Common myeloid progenitor, CD34-positive (primary cell): Measurements from ENCODE around the gene COL2A1.

Source experiments
- CTCF ChIA-PET: fragments of 350-600 bp; sonication (Branson Sonifier 250); formaldehyde crosslinking; loops from one replicate; lab custom pipeline; 2021; ENCODE audit warnings: antibody characterized with exemption; lab: Charles Lee
- POLR2A ChIA-PET: fragments of 350-600 bp; sonication (Branson Sonifier 250); formaldehyde crosslinking; loops from one replicate; lab custom pipeline; 2021; ENCODE audit warnings: antibody characterized with exemption; lab: Charles Lee
- DNase-seq, 3 donors: peaks; one replicate each; pipeline versions ENCODE4 v3.0.0 to v3.0.0-alpha.2; 2013
- H3K27ac ChIP-seq, 2 experiments: 1 replicate in 1 of 2; 2 replicates in 1 of 2; pipeline ENCODE4 v1.7.0; 2013; ENCODE audit warnings: inconsistent platforms in 2 of 2, low read length in 2 of 2, mild to moderate bottlenecking in 2 of 2, low read depth in 1 of 2, moderate library complexity in 1 of 2; ENCODE audit not compliant: severe bottlenecking in 2 of 2, insufficient read depth in 1 of 2, poor library complexity in 1 of 2
- H3K27me3 ChIP-seq, 5 experiments: replicated peaks in 2 of 5; 1 replicate in 3 of 5; 2 replicates in 2 of 5; pipeline versions ENCODE4 v1.6.1 to v1.7.0; 2013; ENCODE audit warnings: low read length in 4 of 5, mild to moderate bottlenecking in 2 of 5, moderate library complexity in 2 of 5, inconsistent platforms in 1 of 5; ENCODE audit not compliant: insufficient read depth in 5 of 5, control insufficient read depth in 4 of 5
- H3K36me3 ChIP-seq, 4 experiments: 1 replicate in 2 of 4; 2 replicates in 2 of 4; pipeline versions ENCODE4 v1.6.1 to v1.7.0; 2013; ENCODE audit warnings: low read length in 3 of 4, control low read depth in 1 of 4, mild to moderate bottlenecking in 1 of 4; ENCODE audit not compliant: control insufficient read depth in 4 of 4, insufficient read depth in 4 of 4
- H3K4me1 ChIP-seq, 4 experiments: 1 replicate in 3 of 4; 2 replicates in 1 of 4; pipeline versions ENCODE4 v1.6.1 to v1.7.1; 2013; ENCODE audit warnings: low read length in 3 of 4, mild to moderate bottlenecking in 3 of 4, control low read depth in 1 of 4, inconsistent platforms in 1 of 4, moderate library complexity in 1 of 4; ENCODE audit not compliant: control insufficient read depth in 4 of 4, insufficient read depth in 4 of 4; ENCODE audit errors: control extremely low read depth in 1 of 4
- H3K4me3 ChIP-seq, 7 experiments: 1 replicate in 4 of 7; 2 replicates in 3 of 7; pipeline versions ENCODE4 v1.5.1 to v1.7.0; 2013; ENCODE audit warnings: mild to moderate bottlenecking in 7 of 7, low read length in 6 of 7, moderate library complexity in 6 of 7, inconsistent platforms in 2 of 7, low read depth in 2 of 7, control low read depth in 1 of 7; ENCODE audit not compliant: insufficient read depth in 4 of 7, control insufficient read depth in 1 of 7; ENCODE audit errors: extremely low read depth in 1 of 7
- H3K9me3 ChIP-seq, 5 experiments: 1 replicate in 4 of 5; 2 replicates in 1 of 5; pipeline versions ENCODE4 v1.6.1 to v1.7.1; 2013; ENCODE audit warnings: low read length in 4 of 5, mild to moderate bottlenecking in 2 of 5, inconsistent platforms in 1 of 5, low read depth in 1 of 5, moderate library complexity in 1 of 5; ENCODE audit not compliant: control insufficient read depth in 4 of 5, insufficient read depth in 2 of 5; ENCODE audit errors: control extremely low read depth in 1 of 5
- WGBS: methylation state at CpG from one replicate; pipeline ENCODE4 v1.1.5; 2013; ENCODE audit not compliant: insufficient coverage; 5-methylcytosine and 5-hydroxymethylcytosine counted together

COL2A1 gene

DNA sequence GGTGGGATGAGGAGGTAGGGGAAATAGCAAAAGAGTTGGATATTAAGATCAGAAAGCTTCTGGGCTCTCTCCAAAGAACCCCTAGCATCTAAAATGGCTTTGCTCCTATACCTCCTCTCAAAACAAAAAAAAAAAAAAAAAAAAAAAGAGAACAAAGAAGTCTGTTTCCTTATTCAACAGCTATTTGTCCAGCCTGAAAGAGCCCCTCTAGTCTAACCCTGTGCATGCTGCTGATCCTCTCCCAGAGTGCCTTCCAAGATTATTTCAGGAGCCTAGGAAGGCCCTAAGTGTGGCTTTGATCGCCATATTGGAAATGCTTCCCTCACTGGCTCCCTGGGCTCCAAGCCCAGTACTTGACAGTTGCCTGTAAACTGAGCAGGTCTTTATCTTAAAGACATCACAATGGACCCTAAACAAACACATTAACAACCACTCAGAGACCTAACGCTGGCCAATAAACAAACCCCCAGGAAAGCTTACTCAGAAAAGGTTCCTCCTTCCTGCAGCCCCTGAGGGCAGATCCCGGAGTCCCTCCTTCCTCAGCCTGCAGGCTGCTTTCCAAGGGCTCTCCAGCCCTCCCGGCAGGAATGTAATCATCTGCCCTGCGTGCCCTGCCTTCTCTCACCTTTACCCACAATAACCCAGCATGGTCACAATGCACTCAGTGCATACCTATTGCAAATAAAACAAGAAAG lies 17.4 kb upstream of the COL2A1 start:
- Histone ChIP-seq H3K27me3 (peaks cover 0 to 9% (median 5%) of the 10 kb centered on the region in 5 experiments), H3K4me3 (no peak overlapping the region), H3K9me3 (no peaks in the 10 kb centered on the region), H3K27ac (no peak overlapping the region), H3K4me1 (peaks cover 0 to 3% (median under 1%) of the 10 kb centered on the region in 4 experiments), H3K36me3 (no peaks in the 10 kb centered on the region)
- no peak for DNase-seq
- ChIA-PET CTCF (interaction anchor here (1.1 to 1.3 kb wide), 2 partner anchors 11 to 58 kb away, joined by 4 to 5 read pairs; partner anchors contain the start of gene TMEM106C), POLR2A (no interaction called here)
- WGBS, result 96% methylated on average over 4 of the region's 5 CpGs

DNA sequence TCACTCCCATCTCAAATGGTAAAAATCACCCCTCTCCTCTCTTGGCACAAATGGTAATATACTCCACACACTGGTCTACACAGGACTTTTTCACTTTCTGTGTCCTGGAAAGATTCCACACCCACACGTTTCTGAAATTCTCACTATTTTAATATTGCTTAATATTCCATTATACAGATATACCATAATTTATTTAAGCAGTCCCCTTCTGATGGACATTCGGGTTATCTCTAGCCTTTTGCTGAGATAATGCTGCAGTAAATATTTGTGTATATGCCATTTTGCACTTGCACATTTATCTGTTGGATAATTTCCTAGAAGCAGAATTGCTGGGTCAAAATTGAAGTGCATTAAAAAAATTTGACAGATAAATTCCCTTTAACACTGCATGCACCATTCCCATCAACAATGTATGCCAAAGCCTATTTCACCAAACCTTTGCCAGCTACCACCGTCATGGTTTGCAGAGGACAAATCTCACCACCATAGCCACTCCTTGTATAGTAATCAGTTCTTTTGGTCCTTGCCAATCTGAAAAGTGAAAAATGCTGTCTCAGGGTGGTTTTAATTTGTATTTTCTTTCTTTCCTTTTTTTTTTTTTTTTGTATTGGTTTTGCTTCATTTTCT lies 15.5 kb upstream of the COL2A1 start:
- POLR2A ChIA-PET, result no interaction called here
- H3K27ac ChIP-seq, result no peak overlapping the region

DNA sequence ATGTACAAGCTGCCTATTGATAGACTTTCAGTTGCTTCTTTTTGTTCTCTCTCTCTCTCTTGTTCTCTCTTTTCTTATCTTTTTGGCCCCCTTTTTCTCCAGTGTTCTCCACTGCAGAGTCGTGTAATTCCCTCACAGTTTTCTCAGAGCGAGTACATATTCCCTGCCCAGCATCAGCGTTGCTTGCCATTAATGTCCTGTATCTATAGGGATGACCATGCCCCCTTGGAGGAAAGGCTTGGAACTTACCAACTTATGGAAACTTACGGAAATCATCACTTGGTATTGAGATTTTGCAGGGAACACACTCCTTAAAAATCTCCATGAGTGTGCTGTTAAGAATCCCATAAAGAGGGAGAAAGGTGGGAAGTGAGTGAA lies 14.3 kb upstream of the COL2A1 start:
- POLR2A ChIA-PET, result no interaction called here
- H3K36me3 ChIP-seq, result no peaks in the 10 kb centered on the region
- no peak overlapping the region for H3K4me3 ChIP-seq
- WGBS, result 80% methylated on average over 4 of the region's 4 CpGs
- no peaks in the 10 kb centered on the region for H3K9me3 ChIP-seq
- H3K4me1 ChIP-seq, result no peaks in the 10 kb centered on the region
- H3K27ac ChIP-seq, result no peak overlapping the region
- no peak for DNase-seq
- CTCF ChIA-PET, result no interaction called here
- H3K27me3 ChIP-seq, result peaks cover 0 to 11% (median 5%) of the 10 kb centered on the region in 5 experiments

More for the DNA sequence above, 15.5 kb upstream of the COL2A1 start:
- CTCF ChIA-PET, result no interaction called here
- Histone ChIP-seq H3K36me3 (no peaks in the 10 kb centered on the region), H3K9me3 (no peaks in the 10 kb centered on the region), H3K27me3 (peaks cover 0 to 11% (median 5%) of the 10 kb centered on the region in 5 experiments), H3K4me1 (no peaks in the 10 kb centered on the region), H3K4me3 (no peak overlapping the region)
- no CpG with 5 or more reads among the region's 3 CpGs for WGBS
- no peak for DNase-seq

DNA sequence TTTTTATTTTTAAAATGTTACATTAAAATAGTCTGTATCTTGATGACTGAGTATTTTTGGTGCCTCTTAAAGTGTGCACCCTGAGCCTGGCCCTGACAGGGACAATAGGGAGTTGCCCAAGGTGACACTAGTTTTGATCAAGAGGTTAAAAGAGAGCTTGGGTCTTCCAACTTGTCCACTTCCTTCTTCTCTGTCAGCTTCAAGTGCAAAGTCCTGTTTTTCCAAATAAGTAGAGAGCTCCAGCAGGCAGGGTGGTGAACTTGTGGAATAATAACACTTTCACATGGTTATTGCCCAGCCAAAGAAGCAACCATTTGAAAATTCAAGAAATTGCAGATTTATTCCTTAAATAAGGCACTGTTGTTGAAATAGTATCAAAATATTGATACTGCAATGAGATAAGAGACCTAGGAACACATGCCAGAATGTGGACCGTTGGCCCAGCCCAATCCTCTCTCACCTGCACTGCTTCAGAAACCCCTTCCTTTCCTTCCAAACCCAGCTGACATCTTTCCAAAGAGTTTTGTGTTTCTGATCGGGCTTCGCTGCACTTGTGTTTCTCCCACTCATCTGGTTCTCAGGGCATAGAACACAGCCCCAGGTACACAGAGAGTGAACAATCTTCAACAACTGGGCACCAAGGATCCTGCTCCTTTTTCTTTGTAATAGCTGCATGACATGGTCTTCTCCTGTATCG lies 13.8 kb upstream of the COL2A1 start:
- peaks cover 0 to 11% (median 5%) of the 10 kb centered on the region in 5 experiments for H3K27me3 ChIP-seq
- no peak overlapping the region for H3K27ac ChIP-seq
- no peaks in the 10 kb centered on the region for H3K4me1 ChIP-seq
- no peak overlapping the region for H3K4me3 ChIP-seq
- H3K9me3 ChIP-seq, result no peaks in the 10 kb centered on the region
- DNase-seq, result no peak
- ChIA-PET POLR2A (no interaction called here), CTCF (interaction anchor here (0.5 kb wide), 1 partner anchor 140 kb away, joined by 4 read pairs; no protein-coding TSS in a partner anchor)
- WGBS, result 76% methylated on average over 4 of the region's 4 CpGs
- no peaks in the 10 kb centered on the region for H3K36me3 ChIP-seq

DNA sequence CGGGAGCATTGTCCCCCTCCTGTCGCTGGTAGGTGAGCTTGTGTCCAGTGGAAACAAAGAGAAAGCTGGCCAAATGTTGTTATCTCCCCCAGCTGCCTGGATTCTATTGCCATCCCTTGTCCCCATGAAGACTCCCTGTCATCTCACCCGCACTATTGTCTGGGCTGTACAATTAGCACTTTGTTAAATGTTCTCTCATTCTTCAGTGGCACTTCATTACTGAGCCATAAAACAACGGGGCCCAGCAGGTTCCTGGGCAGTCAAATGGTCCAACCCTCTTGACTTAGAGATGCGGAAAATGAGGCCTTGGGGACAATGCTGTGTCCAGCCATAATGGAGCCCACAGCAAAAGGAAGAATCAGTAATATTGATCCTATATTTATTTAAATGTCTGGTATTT lies 13.2 kb upstream of the COL2A1 start:
- Histone ChIP-seq H3K27ac (no peak overlapping the region), H3K4me1 (no peaks in the 10 kb centered on the region), H3K4me3 (no peak overlapping the region), H3K27me3 (peaks cover 0 to 11% (median 4%) of the 10 kb centered on the region in 5 experiments), H3K9me3 (no peaks in the 10 kb centered on the region), H3K36me3 (no peaks in the 10 kb centered on the region)
- DNase-seq, result no peak
- WGBS, result 83% methylated on average over 2 of the region's 5 CpGs
- CTCF ChIA-PET, result no interaction called here
- POLR2A ChIA-PET, result no interaction called here

DNA sequence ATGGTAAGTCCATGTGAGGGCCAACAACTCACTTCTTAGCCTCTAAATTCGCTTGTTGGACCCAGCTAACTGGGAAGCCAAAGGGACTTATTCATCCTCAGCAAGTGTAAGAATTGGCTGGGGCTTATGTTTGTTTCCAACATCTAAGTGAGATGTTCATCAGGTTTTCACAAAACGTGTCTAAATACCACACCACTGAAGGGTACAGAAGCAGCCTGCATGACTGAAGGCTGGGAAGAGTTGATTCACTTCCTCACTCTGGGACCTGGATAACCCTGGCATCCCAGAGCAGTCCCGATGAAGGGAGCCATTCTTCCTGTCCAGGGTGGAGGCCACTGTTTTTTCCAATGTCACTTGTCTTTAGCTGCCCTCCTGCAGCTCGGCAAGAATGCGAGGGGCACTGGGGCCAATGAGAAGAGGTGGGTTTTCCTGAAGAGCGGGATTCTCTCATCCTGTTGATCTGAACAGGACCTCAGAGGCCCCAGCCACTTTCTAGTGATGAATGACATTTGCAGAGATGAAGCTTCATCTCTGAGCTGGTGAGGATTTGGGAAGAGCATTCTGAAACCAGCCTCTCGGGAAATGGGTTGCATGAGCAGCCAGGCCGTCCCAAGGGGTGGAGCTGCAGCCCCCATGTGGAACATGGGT lies 12.2 kb upstream of the COL2A1 start:
- no peak overlapping the region for H3K4me3 ChIP-seq
- POLR2A ChIA-PET, result no interaction called here
- H3K9me3 ChIP-seq, result no peaks in the 10 kb centered on the region
- WGBS, result 90% methylated on average over 8 of the region's 8 CpGs
- CTCF ChIA-PET, result interaction anchor here (1.0 to 1.7 kb wide), 4 partner anchors 11 to 37 kb away, joined by 3 to 6 read pairs (median 3); no protein-coding TSS in a partner anchor
- H3K36me3 ChIP-seq, result no peaks in the 10 kb centered on the region
- H3K27ac ChIP-seq, result no peak overlapping the region
- no peak for DNase-seq
- H3K4me1 ChIP-seq, result no peaks in the 10 kb centered on the region
- peaks cover 0 to 13% (median 4%) of the 10 kb centered on the region in 5 experiments for H3K27me3 ChIP-seq
